Transverse colon (tissue), 4 donors: Measurements from ENCODE around the gene SELENOS. TPM values are rescaled to one million over a fixed set of nuclear protein-coding genes. Genes with fewer than 3 reads are reported as not detected.

Experiments used
- DNase-seq: peaks from one replicate; pipeline ENCODE4 v3.0.0-alpha.2; 2019
- H3K27ac ChIP-seq, 4 donors: fragments of 200-600 bp; sonication (generic); 2 replicates each; pipeline ENCODE4 v1.5.1; 2016 to 2018; ENCODE audit warnings: inconsistent platforms in 4 of 4
- H3K27me3 ChIP-seq: fragments of 200-600 bp; sonication (generic); 2 replicates; pipeline ENCODE4 v1.5.1; 2017; ENCODE audit warnings: inconsistent platforms
- H3K36me3 ChIP-seq, 4 donors: fragments of 200-600 bp; sonication (generic); 2 replicates each; pipeline ENCODE4 v1.5.1; 2017 to 2019; ENCODE audit warnings: inconsistent platforms in 4 of 4
- H3K4me1 ChIP-seq, 4 donors: fragments of 200-600 bp; sonication (generic); 2 replicates each; pipeline ENCODE4 v1.5.1; 2017 to 2020; ENCODE audit warnings: inconsistent platforms in 4 of 4
- H3K4me3 ChIP-seq, 4 donors: fragments of 200-600 bp; sonication (generic); 1 replicate in 1 of 4; 2 replicates in 3 of 4; pipeline versions ENCODE4 v1.5.1 to v1.6.1; 2017 to 2019; ENCODE audit warnings: inconsistent platforms in 4 of 4
- H3K9me3 ChIP-seq, 2 donors: fragments of 200-600 bp; sonication (generic); 2 replicates each; pipeline ENCODE4 v1.5.1; 2017 to 2019; ENCODE audit warnings: inconsistent platforms in 2 of 2
- CTCF ChIP-seq, 5 experiments: fragments of 200-600 bp in 3 of 5; fragments of 450-650 bp in 2 of 5; sonication (generic) in 3 of 5; IDR thresholded peaks; 1 replicate in 2 of 5; 2 replicates in 3 of 5; pipeline ENCODE4 v1.5.1; 2016 to 2017; ENCODE audit warnings: antibody characterized with exemption in 5 of 5, inconsistent platforms in 3 of 5, mild to moderate bottlenecking in 2 of 5, moderate library complexity in 1 of 5
- EP300 ChIP-seq: sonication (generic); formaldehyde crosslinking; IDR thresholded peaks from one replicate; pipeline ENCODE4 v1.6.1; 2017; ENCODE audit warnings: antibody characterized with exemption, low read depth
- POLR2A ChIP-seq: fragments of 450-650 bp; IDR thresholded peaks from one replicate; pipeline ENCODE4 v1.6.1; 2016; ENCODE audit warnings: antibody characterized with exemption, mild to moderate bottlenecking, moderate library complexity
- POLR2AphosphoS5 ChIP-seq, 3 donors: sonication (generic); formaldehyde crosslinking; IDR thresholded peaks; one replicate each; pipeline ENCODE4 v1.6.1; 2016; ENCODE audit warnings: antibody characterized with exemption in 3 of 3
- WGBS, 2 donors: methylation state at CpG; one replicate each; pipeline ENCODE4 v1.1.5; 2018; ENCODE audit warnings: low coverage in 1 of 2; 5-methylcytosine and 5-hydroxymethylcytosine counted together
- in situ Hi-C, 4 donors: fragments of 200-750 bp; cut with MboI; loops; one replicate each; pipeline versions ENCODE4 v1.15.0 to v1.15.1; 2017; ENCODE audit warnings: low sequenced_read_pairs in 3 of 4, low pct_ligation_motif_present in 1 of 4, low pct_unique_long_range_greater_than_20kb in 1 of 4
- intact Hi-C: fragments of 100-400 bp; cut with DNase I; formaldehyde crosslinking; loops from one replicate; pipeline ENCODE4 v1.15.1; 2023; ENCODE audit warnings: low total_unique reads
- total RNA-seq, 4 donors: library from RNA; depleted of rRNA; stranded (reverse); fragments of >200 nt; gene quantifications; one replicate each; pipeline ENCODE4 v1.1.0, GENCODE V29; 2016

SELENOS gene
- total RNA-seq, 4 donors from 2014 or later: 24.9 to 128 (median 120) TPM

DNA sequence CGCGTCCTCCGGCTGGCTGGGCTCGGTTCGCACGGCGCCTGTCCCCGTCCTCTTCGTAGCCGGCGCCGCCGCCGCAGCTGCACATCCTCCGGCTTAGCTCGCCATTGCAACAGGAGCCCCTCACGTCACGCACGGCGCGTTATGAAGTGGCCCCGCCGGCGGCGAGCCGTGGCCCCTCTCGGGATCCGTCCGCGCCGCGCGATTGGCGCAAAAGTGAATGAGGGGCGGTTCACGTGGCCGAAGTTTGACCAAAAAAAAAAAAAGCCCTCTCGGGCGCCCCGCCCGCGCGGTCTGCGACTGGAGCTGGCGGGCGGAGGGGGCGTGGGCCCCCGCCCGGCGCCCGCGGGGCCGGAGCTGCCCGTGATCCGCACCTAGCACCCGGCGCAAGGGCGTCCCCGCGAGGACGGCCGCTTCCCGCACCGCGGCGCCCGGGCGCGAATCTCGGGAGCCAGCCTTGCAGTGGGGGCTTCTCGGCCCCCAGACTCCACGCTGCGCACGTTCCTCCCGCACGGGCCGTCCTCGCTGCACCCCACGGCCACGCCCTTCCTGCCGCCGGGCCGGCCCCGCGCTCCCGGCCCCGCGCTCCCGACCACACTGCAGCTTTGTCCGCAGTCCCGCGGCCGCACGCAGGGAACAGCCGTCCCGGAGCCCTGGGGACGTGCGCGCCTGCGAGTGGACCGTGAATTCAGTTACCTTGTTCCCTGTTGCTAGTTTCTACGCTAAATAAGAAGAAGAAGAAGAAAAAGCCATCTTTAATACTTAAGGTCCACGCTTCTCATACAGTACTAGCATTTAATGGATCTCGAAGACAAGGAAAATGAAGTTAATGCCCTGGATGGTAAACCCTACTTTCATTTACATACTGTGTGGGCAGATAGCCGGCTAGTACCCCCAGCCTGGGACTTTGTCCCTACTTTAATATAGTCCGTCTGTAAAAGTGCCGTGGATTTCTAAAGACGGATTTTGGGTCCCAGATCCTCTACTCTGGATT, 25.2 kb downstream of the SELENOS start, which contains the start of gene CHSY1:
TSS of gene CHSY1 (minus strand) at position 219 of the 991 bp plus-strand sequence. CDS start 592 bp downstream, outside the sequence.
- peak within 1 kb of the TSS; percentile 92 to 96 (median 94) for H3K27ac ChIP-seq
- in situ Hi-C loops: loop anchor here (10.0 to 25.0 kb wide), 4 partner anchors 167 to 615 kb away; partner anchors contain the start of gene LRRK1 (in 4 of the 4)
- no peaks in the 10 kb centered on the region for H3K27me3 ChIP-seq
- H3K4me1 ChIP-seq: peaks cover 10 to 43% (median 26%) of the 10 kb centered on the region in 4 donors
- intact Hi-C loops: no loop called here
- H3K36me3 ChIP-seq: no peaks in the 10 kb centered on the region
- peak; percentile 67 for TF ChIP-seq POLR2A
- TF ChIP-seq CTCF (IDR thresholded peaks at IDR 0.05): no peak
- TF ChIP-seq POLR2AphosphoS5 (IDR thresholded peaks at IDR 0.05): peak; percentile 96 to 97 (median 97)
- no peak for TF ChIP-seq EP300
- WGBS, 2 donors: 1 to 3% methylated on average over 6 to 81 of the region's 108 CpGs
- DNase-seq: peak; percentile 93
- H3K4me3 ChIP-seq: peak within 1 kb of the TSS; percentile 75 to 97 (median 88)
- no peaks in the 10 kb centered on the region for H3K9me3 ChIP-seq

- H3K4me1 ChIP-seq: peaks cover 10 to 48% (median 27%) of the 10 kb centered on the region in 4 donors
- H3K4me3 ChIP-seq: peak overlapping the region; percentile 75 to 97 (median 88)
- TF ChIP-seq CTCF (IDR thresholded peaks at IDR 0.05) (peak in 1 of 5 experiments; percentile 6), POLR2A (no peak)
- no peaks in the 10 kb centered on the region for H3K27me3 ChIP-seq
- peak overlapping the region; percentile 92 to 96 (median 94) for H3K27ac ChIP-seq
- intact Hi-C loops: no loop called here
- no peak for DNase-seq
- H3K36me3 ChIP-seq: no peaks in the 10 kb centered on the region
- WGBS, 2 donors: 2% methylated on average over 28 of the region's 150 CpGs; no CpG with 5 or more reads in 1 of the 2 donors
- no peaks in the 10 kb centered on the region for H3K9me3 ChIP-seq
- in situ Hi-C loops: loop anchor here (10.0 to 25.0 kb wide), 4 partner anchors 166 to 614 kb away; partner anchors contain the start of gene LRRK1 (in 4 of the 4)
Measured at GRCh38 chr15:101250873-101251829, 26.1 kb downstream of the SELENOS start.

GRCh38 chr15:101250341-101250831, 26.9 kb downstream of the SELENOS start:
- H3K36me3 ChIP-seq: no peaks in the 10 kb centered on the region
- H3K27me3 ChIP-seq: no peaks in the 10 kb centered on the region
- in situ Hi-C loops (loop anchor here (10.0 to 25.0 kb wide), 4 partner anchors 166 to 613 kb away; partner anchors contain the start of gene LRRK1 (in 4 of the 4)), intact Hi-C loops (no loop called here)
- H3K27ac ChIP-seq: peak overlapping the region; percentile 77 to 84 (median 80)
- no peak for DNase-seq
- H3K4me1 ChIP-seq: peaks cover 10 to 56% (median 30%) of the 10 kb centered on the region in 4 donors
- TF ChIP-seq EP300: no peak
- TF ChIP-seq POLR2AphosphoS5 (IDR thresholded peaks at IDR 0.05): no peak
- no peak for TF ChIP-seq CTCF (IDR thresholded peaks at IDR 0.05)
- no peak for TF ChIP-seq POLR2A
- WGBS, 2 donors: 8 to 20% methylated on average over 1 to 6 of the region's 6 CpGs
- H3K4me3 ChIP-seq: peak overlapping the region; percentile 56 to 87 (median 69)
- H3K9me3 ChIP-seq: no peaks in the 10 kb centered on the region
